ENCODE results near the gene WEE1.

The WEE1 gene

DNA sequence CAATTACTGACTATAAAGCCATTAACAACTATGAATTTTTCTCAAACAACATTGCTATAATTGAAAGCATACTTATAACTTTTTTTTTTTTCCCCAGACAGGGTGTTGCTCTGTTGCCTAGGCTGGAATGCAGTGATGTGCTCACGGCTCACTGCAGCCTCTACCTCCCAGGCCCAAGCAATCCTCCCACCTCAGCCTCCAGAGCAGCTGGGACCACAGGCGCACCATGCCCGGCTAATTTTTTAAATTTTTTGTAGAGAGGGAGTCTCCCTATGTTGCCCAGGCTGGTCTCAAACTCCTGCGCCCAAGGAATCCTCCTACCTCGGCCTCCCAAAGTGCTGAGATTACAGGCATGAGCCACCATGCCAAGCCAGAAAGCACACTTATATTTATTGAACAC lies 6.1 kb upstream of the WEE1 start:
- DNase-seq = no peak

DNA sequence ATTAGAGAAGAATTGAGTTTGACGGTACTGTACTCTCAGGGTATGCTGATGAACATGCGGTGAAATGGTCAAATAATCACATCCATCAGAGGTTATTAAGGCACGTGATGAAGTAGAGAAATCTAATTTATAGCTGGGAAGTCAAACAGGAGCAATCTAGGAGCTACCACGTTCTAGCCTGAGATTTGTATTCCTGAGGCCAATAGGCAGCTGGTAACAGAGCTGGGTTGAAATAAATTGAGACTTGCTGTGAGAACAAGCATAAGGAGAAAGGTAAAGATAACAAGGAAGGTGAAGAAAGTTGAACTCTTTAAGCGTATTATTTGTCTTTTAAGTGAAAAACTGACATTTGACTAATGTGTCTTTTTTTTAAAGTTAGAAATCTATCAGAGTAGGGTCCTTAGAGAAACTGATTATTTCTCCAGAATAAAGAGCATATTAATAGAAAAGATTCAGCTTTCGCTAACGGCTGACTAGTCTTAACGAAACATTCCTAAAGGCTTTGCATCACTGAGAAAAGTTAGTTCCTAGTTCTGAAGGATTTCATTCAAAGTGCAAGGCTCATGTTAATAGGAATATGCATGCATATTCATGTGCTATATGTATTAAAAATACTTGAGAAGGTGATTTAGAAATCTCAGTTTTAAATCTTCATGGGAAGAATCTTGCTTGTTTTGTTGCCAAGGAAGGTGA lies 5.2 kb upstream of the WEE1 start:
- no peak for DNase-seq

GRCh38 chr11:9568854-9569587 lies 4.4 kb upstream of the WEE1 start:
- DNase-seq = peak; percentile 76

DNA sequence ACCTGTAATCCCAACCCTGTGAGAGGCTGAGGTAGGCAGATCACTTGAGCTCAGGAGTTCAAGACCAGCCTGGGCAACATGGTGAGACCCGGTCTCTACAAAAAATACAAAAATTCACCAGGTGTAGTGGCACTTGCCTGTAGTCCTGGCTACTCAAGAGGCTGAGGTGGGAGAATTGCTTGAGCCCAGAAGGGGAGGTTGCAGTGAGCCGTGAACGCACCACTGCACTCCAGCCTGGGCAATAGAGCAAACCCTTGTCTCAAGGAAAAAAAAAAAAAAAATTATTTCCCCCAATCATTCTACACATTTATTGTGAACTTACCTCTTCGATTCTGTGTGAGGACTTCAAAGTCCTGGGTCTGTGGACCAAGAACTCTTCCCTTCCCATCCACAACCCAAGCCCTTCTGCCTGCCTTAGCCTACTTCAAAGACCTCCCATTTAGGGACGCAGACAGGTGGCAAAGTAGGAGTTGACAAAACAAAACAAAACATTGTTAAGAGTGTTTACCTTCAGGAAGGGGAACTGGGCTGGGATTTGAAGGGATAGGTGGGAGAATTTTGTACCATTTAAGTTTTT lies 3.8 kb upstream of the WEE1 start:
- no peak for DNase-seq

- DNase-seq = no peak
Measured at GRCh38 chr11:9570313-9571025, 3.0 kb upstream of the WEE1 start.

- no peak for DNase-seq
Measured at GRCh38 chr11:9571071-9571762, 2.3 kb upstream of the WEE1 start.

GRCh38 chr11:9571763-9572115 lies 1.7 kb upstream of the WEE1 start:
- DNase-seq = no peak

- peak; percentile 64 for DNase-seq
Measured at GRCh38 chr11:9573775-9574621, 528 bp downstream of the WEE1 start.

GRCh38 chr11:9574622-9575259 lies 1.3 kb downstream of the WEE1 start:
- DNase-seq = no peak

DNA sequence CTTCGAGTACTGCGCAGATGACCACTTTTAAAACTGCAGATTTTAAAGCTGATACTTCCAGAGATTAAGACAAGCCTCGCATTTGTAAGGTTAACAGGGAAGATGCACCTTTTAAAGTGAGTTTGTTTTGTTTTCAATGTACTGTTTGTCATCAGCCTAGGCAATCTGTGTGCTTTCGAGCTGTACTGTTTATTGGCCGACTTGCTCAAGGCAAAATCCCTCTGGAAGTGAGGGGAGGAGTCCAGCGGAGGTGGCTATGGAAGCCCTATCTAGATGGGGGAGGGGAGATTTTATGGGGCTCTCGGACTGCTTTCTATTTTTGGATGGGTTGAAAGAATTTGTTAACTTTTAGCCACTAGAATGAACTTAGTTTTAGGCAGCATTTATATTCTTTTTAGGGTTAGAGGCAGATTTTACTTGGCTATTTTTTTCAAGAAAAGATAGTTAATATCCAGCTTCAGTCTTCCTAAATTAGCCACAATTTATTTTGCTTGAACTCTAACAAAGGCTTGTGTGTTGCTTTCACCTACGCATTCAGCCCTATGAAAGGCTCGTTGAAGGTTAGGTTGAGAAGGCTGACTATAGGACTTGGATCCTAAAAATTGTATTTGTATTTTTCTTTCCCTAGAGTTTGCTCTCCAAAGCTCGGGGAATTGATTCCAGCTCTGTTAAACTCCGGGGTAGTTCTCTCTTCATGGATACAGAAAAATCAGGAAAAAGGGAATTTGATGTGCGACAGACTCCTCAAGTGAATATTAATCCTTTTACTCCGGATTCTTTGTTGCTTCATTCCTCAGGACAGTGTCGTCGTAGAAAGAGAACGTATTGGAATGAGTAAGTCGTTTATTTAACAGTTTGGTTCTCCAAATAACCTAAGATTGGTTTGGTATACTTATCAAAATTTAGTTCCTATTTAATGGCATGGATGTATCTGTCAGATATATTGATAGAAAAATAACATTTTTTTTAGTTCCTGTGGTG lies 2.1 kb downstream of the WEE1 start:
- peak; percentile 59 for DNase-seq

DNA sequence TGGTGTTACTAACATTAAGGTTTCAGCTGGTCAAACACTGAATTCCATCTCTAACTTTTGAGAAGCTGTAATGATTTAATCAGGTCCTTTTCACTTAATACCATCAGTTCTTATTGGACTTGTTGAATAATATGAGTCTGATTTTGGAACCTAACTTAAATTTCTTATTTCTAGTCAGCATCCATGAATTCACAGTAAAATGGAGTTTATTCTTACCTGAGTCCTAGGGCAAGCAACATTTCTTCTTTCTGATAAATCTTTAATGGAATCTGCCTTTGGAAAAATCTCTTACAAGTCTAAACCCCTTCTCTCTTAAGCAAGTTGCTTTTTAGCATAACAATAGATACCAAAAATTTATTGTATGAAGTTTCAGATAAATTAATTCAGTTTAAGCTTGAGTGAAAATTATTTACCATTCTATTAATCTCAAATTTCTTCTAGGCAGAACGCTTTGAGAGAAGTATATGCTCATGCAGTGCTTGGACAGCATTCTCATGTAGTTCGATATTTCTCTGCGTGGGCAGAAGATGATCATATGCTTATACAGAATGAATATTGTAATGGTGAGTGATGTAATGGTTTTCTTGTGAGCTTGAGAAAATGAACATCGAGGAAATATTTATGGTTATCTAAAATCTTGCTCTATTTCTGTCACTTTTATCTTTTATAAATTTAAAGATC lies 3.4 kb downstream of the WEE1 start:
- DNase-seq = no peak

- DNase-seq = no peak
Measured at GRCh38 chr11:9577556-9577955, 4.1 kb downstream of the WEE1 start.

DNA sequence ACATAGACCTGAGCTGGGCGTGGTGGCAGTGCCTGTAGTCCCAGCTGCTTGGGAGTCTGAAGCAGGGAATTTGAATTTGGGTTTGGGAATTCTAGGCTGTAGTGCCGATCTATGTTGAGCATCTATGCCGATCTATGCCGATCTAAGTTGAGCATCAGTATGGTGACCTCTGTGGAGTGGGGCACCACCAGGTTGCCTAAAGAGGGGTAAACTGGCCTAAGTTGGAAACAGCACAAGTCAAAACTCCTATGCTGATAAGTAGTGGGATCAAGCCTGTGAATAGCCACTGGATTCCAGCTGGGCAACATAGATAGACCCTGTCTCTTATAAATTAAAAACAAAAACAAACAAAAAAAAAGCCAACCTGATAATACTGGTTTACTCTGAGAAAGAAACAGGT lies 7.4 kb downstream of the WEE1 start:
- no peak for DNase-seq

DNA sequence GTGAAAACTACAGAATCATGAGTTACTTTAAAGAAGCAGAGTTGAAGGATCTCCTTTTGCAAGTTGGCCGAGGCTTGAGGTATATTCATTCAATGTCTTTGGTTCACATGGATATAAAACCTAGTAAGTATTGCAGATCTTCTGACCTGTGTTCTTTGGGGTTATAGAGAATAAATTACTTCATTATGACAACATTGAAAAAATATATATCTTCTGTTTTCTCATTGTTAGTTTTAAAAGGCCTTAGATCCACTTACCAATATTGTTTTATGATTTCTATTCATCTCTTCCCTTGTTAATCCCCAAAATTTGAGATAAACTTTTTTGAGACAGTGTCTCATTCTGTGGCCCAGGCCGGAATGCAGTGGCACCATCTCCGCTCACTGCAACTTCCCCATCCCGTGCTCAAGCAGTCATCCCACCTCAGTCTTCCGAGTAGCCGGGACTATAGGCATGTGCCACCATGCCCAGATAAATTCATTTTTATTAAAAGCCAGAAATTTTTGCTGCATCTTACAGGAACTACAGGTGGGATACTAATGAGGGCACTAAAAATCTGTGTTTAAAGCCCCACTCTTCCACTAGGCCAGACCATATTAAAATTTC lies 8.2 kb downstream of the WEE1 start:
- no peak for DNase-seq

GRCh38 chr11:9590717-9591116 lies 17.2 kb downstream of the WEE1 start:
- DNase-seq = no peak

- DNase-seq = no peak
Measured at GRCh38 chr11:9594267-9595046, 21.0 kb downstream of the WEE1 start.

DNA sequence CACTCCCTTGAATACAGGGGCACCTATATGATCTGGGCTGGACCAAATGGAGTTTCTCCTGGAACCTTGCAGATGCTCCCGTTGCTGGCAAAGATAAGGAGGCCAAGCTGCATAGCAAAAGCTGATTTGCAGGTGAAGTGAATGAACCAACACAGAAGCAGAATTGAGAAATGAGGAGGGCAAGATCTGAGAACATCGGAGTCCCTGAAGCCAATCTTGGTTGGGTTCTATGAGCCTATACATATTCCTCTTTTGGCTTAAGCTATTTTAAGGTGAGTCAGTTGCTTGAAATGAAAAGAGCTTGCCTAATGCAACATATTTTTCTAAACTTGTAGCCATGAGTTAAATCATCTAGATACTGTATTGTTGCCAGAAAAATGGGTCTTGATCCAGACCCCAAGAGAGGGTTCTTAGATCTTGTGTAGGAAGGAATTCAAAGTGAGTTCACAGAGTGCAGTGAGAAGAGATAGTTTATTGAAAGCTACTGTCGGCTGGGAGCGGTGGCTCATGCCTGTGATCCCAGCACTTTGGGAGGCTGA lies 23.5 kb downstream of the WEE1 start:
- DNase-seq = no peak

GRCh38 chr11:9600166-9600565 lies 26.7 kb downstream of the WEE1 start:
- DNase-seq = no peak

All from NCI-H345 (cell line).